CD4-positive, alpha-beta memory T cell (primary cell): ENCODE results near the gene MYBPC1. TPM values are rescaled to one million over a fixed set of nuclear protein-coding genes. Genes with fewer than 3 reads are reported as not detected.

Experiments used
- CTCF ChIA-PET: fragments of 350-600 bp; sonication (Branson Sonifier 250); formaldehyde crosslinking; loops from one replicate; lab custom pipeline; 2021; ENCODE audit warnings: inconsistent platforms; ENCODE audit not compliant: partially characterized antibody; lab: Charles Lee
- POLR2A ChIA-PET: fragments of 350-600 bp; sonication (Branson Sonifier 250); formaldehyde crosslinking; loops from one replicate; lab custom pipeline; 2021; ENCODE audit not compliant: partially characterized antibody; lab: Charles Lee
- DNase-seq, 5 donors: peaks; one replicate each; pipeline versions ENCODE4 v3.0.0 to v3.0.0-alpha.2; 2020 to 2022; ENCODE audit warnings: mixed read lengths in 1 of 5
- H3K27ac ChIP-seq: one replicate; pipeline ENCODE4 v1.7.0; 2013; ENCODE audit warnings: low read depth, low read length
- H3K27me3 ChIP-seq: 2 replicates; pipeline ENCODE4 v1.7.0; 2013; ENCODE audit warnings: mild to moderate bottlenecking, low read length, moderate library complexity; ENCODE audit not compliant: insufficient read depth
- H3K36me3 ChIP-seq: 2 replicates; pipeline ENCODE4 v1.7.0; 2013; ENCODE audit warnings: mild to moderate bottlenecking, low read length, moderate library complexity; ENCODE audit not compliant: insufficient read depth
- H3K4me1 ChIP-seq: 2 replicates; pipeline ENCODE4 v1.7.0; 2013; ENCODE audit warnings: mild to moderate bottlenecking, low read length, moderate library complexity; ENCODE audit not compliant: insufficient read depth
- H3K4me3 ChIP-seq, 2 donors: one replicate each; pipeline ENCODE4 v1.7.0; 2013; ENCODE audit warnings: low read length in 2 of 2, mild to moderate bottlenecking in 1 of 2
- H3K9me3 ChIP-seq, 2 donors: one replicate each; pipeline ENCODE4 v1.7.0; 2013; ENCODE audit warnings: low read length in 2 of 2, control low read depth in 1 of 2; ENCODE audit not compliant: control insufficient read depth in 1 of 2
- H3K27ac Mint-ChIP-seq, 7 donors: one replicate each; pipeline ENCODE4 v1.8.0; 2020 to 2021; ENCODE audit warnings: mixed read lengths in 7 of 7, mild to moderate bottlenecking in 6 of 7, inconsistent platforms in 3 of 7, moderate library complexity in 3 of 7
- H3K27me3 Mint-ChIP-seq, 2 donors: one replicate each; pipeline ENCODE4 v1.8.0; 2020 to 2021; ENCODE audit warnings: mixed read lengths in 2 of 2
- H3K36me3 Mint-ChIP-seq, 2 donors: one replicate each; pipeline ENCODE4 v1.8.0; 2020 to 2021; ENCODE audit warnings: mixed read lengths in 2 of 2, inconsistent platforms in 1 of 2, mild to moderate bottlenecking in 1 of 2
- H3K4me1 Mint-ChIP-seq, 4 donors: one replicate each; pipeline ENCODE4 v1.8.0; 2020 to 2021; ENCODE audit warnings: mixed read lengths in 4 of 4, mild to moderate bottlenecking in 1 of 4
- H3K4me3 Mint-ChIP-seq, 8 donors: one replicate each; pipeline ENCODE4 v1.8.0; 2020 to 2021; ENCODE audit warnings: mixed read lengths in 8 of 8, mild to moderate bottlenecking in 7 of 8, moderate library complexity in 6 of 8, inconsistent platforms in 3 of 8
- H3K9me3 Mint-ChIP-seq, 8 donors: one replicate each; pipeline ENCODE4 v1.8.0; 2020 to 2021; ENCODE audit warnings: mixed read lengths in 8 of 8, mild to moderate bottlenecking in 5 of 8, inconsistent platforms in 3 of 8, moderate library complexity in 1 of 8
- intact Hi-C: fragments of 100-400 bp; cut with micrococcal nuclease; formaldehyde crosslinking; loops from one replicate; pipeline ENCODE4 v1.15.1; 2023
- polyA plus RNA-seq, 2 donors: library from polyadenylated mRNA; unstranded; fragments of 300-500 nt; fragmentation: Illumina TruSeq; gene quantifications; one replicate each; pipeline ENCODE4 v1.2.3, GENCODE V29; 2021
- total RNA-seq, 2 experiments: library from RNA; stranded (reverse); gene quantifications; one replicate each; pipeline ENCODE4 v1.2.3, GENCODE V29; 2021

Gene MYBPC1
- total and polyA plus RNA-seq, 4 experiments from 2014 or later = not detected

DNA sequence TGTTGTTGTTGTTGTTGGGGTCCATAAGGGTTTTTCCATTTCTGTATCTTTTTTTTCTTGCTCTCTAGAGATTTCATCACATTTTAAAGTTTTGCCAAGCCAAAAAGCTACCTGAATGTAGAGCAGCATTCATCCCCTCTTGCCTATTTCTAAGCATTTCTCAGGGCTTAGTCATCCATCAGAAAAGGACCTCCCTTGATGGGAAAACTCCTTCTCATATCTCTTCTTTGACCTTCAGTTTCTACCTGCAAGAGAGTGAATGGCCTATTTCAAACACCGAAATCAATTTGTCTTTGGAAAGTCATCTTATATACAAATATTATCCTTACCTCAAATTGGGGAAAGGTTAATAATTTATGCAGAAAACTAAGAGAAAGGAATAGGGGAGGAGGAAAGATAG is 4.5 kb downstream of the MYBPC1 start:
- ChIA-PET POLR2A (no interaction called here), CTCF (no interaction called here)
- H3K4me3 Mint-ChIP-seq = no peak overlapping the region
- H3K4me1 ChIP-seq = no peaks in the 10 kb centered on the region
- no peaks in the 10 kb centered on the region for H3K9me3 ChIP-seq
- H3K36me3 ChIP-seq = no peaks in the 10 kb centered on the region
- no peaks in the 10 kb centered on the region for H3K36me3 Mint-ChIP-seq
- no peak overlapping the region for H3K4me3 ChIP-seq
- H3K9me3 Mint-ChIP-seq = no peaks in the 10 kb centered on the region
- no peak for DNase-seq
- no peaks in the 10 kb centered on the region for H3K27me3 ChIP-seq
- no peak overlapping the region for H3K27ac Mint-ChIP-seq
- peaks cover 0 to 4% of the 10 kb centered on the region in 2 donors for H3K27me3 Mint-ChIP-seq
- intact Hi-C loops = no loop called here
- no peak overlapping the region for H3K27ac ChIP-seq
- no peaks in the 10 kb centered on the region for H3K4me1 Mint-ChIP-seq

DNA sequence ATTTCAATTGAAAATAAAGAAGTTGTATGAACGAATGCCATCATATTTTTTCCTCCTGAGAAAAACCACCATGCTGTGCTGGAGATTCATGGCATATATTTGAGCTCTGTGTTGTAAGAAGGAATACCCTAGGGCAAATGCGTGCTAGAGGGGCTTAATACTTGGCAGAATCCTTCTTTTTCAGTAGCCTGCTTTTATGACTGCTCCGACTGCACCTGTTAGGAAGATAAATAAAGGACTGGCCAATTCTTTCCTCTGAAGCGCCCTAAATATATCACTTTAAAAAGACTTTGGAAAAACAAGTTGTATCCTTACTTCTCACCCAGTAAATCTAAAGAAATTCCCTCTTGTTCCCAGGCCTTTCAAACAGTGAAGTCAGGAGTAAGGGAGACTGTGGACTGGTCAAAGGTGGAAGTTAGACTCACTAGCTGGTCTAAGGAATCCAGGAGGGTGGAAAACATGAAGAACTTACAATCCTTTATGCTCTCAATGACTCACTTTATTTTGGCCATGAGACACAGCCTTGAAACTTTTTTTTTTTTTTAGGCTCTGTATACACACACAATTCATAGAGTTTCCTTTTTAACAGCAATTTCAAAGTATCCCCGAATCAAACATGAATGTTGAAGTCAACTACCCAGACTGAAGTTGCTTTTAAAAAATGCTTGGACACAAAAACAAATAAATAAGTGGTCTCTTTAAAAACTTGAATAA is 5.2 kb downstream of the MYBPC1 start:
- ChIA-PET CTCF (no interaction called here), POLR2A (no interaction called here)
- Mint-ChIP-seq H3K4me3 (no peak overlapping the region), H3K27me3 (peaks cover 0 to 4% of the 10 kb centered on the region in 2 donors), H3K36me3 (no peaks in the 10 kb centered on the region), H3K9me3 (no peaks in the 10 kb centered on the region), H3K4me1 (no peaks in the 10 kb centered on the region), H3K27ac (no peak overlapping the region)
- H3K36me3 ChIP-seq = no peaks in the 10 kb centered on the region
- no peaks in the 10 kb centered on the region for H3K27me3 ChIP-seq
- H3K4me1 ChIP-seq = no peaks in the 10 kb centered on the region
- intact Hi-C loops = no loop called here
- DNase-seq = no peak
- H3K9me3 ChIP-seq = no peaks in the 10 kb centered on the region
- H3K4me3 ChIP-seq = no peak overlapping the region
- H3K27ac ChIP-seq = no peak overlapping the region

DNA sequence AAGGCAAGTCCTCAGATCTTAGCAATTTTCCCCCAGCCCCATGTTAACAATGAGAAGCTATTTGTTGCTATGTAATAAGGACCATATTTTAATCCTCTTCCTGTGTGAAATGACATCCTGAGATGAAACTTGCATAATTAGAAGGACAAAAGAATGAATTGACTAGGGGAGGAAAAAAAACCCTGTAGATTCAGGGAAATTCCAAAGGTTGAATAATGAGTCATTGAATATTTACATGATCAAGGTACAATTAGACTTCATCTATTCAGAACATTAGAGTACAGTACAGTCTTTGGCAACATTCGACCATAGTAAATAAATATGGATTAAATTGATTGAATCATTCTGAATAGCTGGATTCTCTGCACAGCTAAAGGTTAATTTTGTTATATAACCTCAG is 9.4 kb downstream of the MYBPC1 start:
- no peak overlapping the region for H3K4me3 Mint-ChIP-seq

DNA sequence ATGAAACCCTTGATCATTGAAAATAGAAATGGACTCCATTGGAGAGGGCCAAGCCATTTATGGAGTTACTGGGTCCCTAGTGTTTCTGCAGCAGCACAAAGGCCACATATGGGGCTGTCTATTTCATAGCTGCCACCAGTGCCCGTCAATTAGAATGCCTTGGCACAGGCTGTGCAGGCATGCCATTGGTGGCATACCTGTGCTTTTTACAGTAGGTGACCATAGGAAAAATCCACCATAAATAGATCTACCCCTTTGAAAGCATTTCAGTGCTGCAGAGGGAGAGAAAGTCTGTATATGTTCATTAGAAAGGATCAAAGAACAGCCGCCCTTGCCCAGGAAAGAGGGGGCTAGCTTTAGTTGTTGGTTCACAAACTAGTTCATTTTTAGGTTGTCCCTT is 13.1 kb downstream of the MYBPC1 start:
- no peak overlapping the region for H3K4me3 Mint-ChIP-seq
- H3K4me1 Mint-ChIP-seq = no peaks in the 10 kb centered on the region
- intact Hi-C loops = no loop called here
- Histone ChIP-seq H3K36me3 (no peaks in the 10 kb centered on the region), H3K9me3 (no peaks in the 10 kb centered on the region), H3K27ac (no peak overlapping the region), H3K27me3 (no peaks in the 10 kb centered on the region), H3K4me1 (no peaks in the 10 kb centered on the region), H3K4me3 (no peak overlapping the region)
- DNase-seq = no peak
- ChIA-PET POLR2A (no interaction called here), CTCF (no interaction called here)
- H3K27ac Mint-ChIP-seq = no peak overlapping the region
- H3K27me3 Mint-ChIP-seq = no peaks in the 10 kb centered on the region
- H3K9me3 Mint-ChIP-seq = no peaks in the 10 kb centered on the region
- no peaks in the 10 kb centered on the region for H3K36me3 Mint-ChIP-seq

More for the DNA sequence above, 9.4 kb downstream of the MYBPC1 start:
- CTCF ChIA-PET = no interaction called here
- Histone ChIP-seq H3K4me1 (no peaks in the 10 kb centered on the region), H3K27me3 (no peaks in the 10 kb centered on the region), H3K9me3 (no peaks in the 10 kb centered on the region), H3K27ac (no peak overlapping the region), H3K36me3 (no peaks in the 10 kb centered on the region), H3K4me3 (no peak overlapping the region)
- H3K27me3 Mint-ChIP-seq = peaks cover 0 to 4% of the 10 kb centered on the region in 2 donors
- no peaks in the 10 kb centered on the region for H3K9me3 Mint-ChIP-seq
- H3K27ac Mint-ChIP-seq = no peak overlapping the region
- POLR2A ChIA-PET = no interaction called here
- H3K36me3 Mint-ChIP-seq = no peaks in the 10 kb centered on the region
- no peak for DNase-seq
- no peaks in the 10 kb centered on the region for H3K4me1 Mint-ChIP-seq
- intact Hi-C loops = no loop called here

DNA sequence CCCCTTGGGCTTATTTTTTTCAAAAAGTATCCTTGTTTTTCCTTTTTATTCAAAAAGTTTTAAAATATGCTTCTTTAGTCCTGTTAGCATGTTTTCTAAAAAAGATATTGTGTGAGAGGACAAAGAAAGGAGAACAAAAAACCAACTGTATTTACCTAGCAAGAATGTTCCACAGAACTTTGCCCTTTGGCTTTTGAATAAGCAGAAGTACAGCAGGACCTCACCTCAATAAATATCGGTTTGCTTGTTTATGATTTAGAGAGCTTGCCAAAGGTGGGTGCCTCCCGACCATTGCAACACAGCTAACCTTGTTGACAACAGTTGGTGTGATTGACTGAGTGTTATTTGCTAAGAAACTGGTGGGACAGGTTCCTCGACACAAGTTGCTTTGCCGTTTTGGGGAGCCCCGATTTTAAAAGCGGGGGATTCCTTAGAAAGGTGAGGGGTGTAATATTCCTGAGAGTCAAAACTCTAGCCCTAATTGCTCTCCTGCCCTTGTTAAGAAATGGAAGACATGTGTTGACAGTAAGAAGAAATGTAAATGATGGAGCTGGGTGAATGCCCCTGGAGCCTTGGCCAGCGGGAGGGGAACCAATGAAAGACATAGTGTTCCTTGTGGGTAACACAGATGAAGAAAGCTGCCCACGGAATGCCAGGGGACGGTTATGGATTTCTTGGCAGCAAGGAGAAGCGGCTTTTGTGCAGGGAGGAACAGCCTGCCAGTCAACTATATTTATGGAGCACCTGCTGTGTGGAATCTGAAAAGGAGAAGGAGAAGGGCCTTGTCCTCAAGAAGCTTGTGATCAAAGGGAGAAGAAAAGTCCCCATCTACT is 13.7 kb downstream of the MYBPC1 start:
- CTCF ChIA-PET = no interaction called here
- H3K27ac ChIP-seq = no peak overlapping the region
- Mint-ChIP-seq H3K27me3 (no peaks in the 10 kb centered on the region), H3K27ac (no peak overlapping the region), H3K36me3 (no peaks in the 10 kb centered on the region), H3K4me1 (no peaks in the 10 kb centered on the region), H3K4me3 (no peak overlapping the region), H3K9me3 (no peaks in the 10 kb centered on the region)
- H3K4me1 ChIP-seq = no peaks in the 10 kb centered on the region
- intact Hi-C loops = no loop called here
- no peak for DNase-seq
- H3K9me3 ChIP-seq = no peaks in the 10 kb centered on the region
- H3K4me3 ChIP-seq = no peak overlapping the region
- POLR2A ChIA-PET = no interaction called here
- H3K27me3 ChIP-seq = no peaks in the 10 kb centered on the region
- no peaks in the 10 kb centered on the region for H3K36me3 ChIP-seq

DNA sequence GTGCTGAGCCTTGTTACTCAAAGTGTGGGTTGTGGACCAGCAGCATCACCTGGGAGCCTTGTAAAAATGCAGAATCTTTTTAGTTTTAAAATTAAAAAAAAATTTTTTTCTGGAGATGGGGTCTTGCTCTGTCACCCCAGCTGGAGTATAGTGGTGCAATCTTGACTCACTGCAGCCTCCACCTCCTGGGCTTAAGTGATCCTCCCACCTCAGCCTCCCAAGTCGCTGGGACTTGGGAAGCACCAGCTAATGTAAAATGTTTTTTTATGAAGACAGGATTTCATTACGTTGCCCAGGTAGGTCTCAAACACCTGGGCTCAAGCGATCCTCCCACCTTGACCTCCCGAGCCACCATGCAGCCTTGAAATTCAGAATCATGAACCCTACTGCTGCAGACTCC is 14.4 kb downstream of the MYBPC1 start:
- Mint-ChIP-seq H3K4me3 (no peak overlapping the region), H3K27ac (no peak overlapping the region), H3K9me3 (no peaks in the 10 kb centered on the region), H3K36me3 (no peaks in the 10 kb centered on the region), H3K4me1 (no peaks in the 10 kb centered on the region), H3K27me3 (no peaks in the 10 kb centered on the region)
- no peaks in the 10 kb centered on the region for H3K27me3 ChIP-seq
- POLR2A ChIA-PET = no interaction called here
- intact Hi-C loops = no loop called here
- H3K36me3 ChIP-seq = no peaks in the 10 kb centered on the region
- DNase-seq = no peak
- no peak overlapping the region for H3K4me3 ChIP-seq
- CTCF ChIA-PET = no interaction called here
- no peak overlapping the region for H3K27ac ChIP-seq
- H3K9me3 ChIP-seq = no peaks in the 10 kb centered on the region
- H3K4me1 ChIP-seq = no peaks in the 10 kb centered on the region

DNA sequence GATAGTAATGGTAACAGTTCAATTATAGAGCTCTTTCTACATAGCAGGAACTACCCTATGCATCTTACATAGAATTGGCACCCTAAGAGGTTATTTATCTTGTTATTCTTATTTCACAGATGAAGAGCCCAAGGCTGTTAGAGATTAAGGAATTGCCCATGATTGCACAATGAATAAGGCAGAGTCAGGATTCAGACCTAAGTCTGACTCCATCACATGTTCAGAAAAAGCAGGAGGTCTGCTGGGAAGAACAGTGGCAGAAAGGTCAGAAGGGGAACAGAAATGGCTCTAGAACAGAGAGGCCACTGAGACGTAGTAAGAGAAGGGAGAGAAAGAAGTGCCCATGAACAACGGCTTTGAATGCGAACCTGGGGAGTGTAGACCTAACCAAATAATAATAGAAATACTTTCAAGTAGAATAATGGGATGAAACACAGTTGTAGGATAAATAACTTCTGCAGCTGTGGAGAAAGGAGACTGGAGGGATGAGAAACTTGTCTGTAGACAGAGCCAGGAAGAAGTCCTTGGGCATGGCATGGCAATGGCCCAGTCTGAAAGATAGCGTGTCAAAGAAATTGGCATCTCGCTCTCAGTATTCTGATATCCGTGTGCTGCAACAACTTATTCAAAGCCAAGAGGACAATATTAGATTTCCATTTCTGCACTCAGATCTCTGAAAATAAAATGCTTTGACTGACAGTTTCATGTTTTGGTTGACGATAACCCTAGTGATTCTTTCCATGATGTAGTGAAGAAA is 17.6 kb downstream of the MYBPC1 start:
- H3K36me3 Mint-ChIP-seq = no peaks in the 10 kb centered on the region

More for the DNA sequence above, 17.6 kb downstream of the MYBPC1 start:
- no peak overlapping the region for H3K27ac Mint-ChIP-seq
- H3K4me1 ChIP-seq = peaks cover 9% of the 10 kb centered on the region
- H3K4me1 Mint-ChIP-seq = peaks cover 8 to 11% (median 9%) of the 10 kb centered on the region in 4 donors
- no peak overlapping the region for H3K4me3 ChIP-seq
- no peak overlapping the region for H3K4me3 Mint-ChIP-seq
- no peaks in the 10 kb centered on the region for H3K27me3 Mint-ChIP-seq
- POLR2A ChIA-PET = no interaction called here
- intact Hi-C loops = no loop called here
- DNase-seq = no peak
- H3K27ac ChIP-seq = no peak overlapping the region
- H3K9me3 Mint-ChIP-seq = no peaks in the 10 kb centered on the region
- CTCF ChIA-PET = no interaction called here
- no peaks in the 10 kb centered on the region for H3K27me3 ChIP-seq
- H3K9me3 ChIP-seq = no peaks in the 10 kb centered on the region
- no peaks in the 10 kb centered on the region for H3K36me3 ChIP-seq
